ENCODE results near the gene INSIG2.

INSIG2 gene

GRCh38 chr2:118049816-118050140 is 38.5 kb upstream of the INSIG2 start:
- no peak for TF ChIP-seq FOXP2 (optimal IDR thresholded peaks at IDR 0.05; ENCODE audit: borderline replicate concordance, extremely low read depth, extremely low read length, insufficient read depth)
- TF ChIP-seq REST (IDR thresholded peaks at IDR 0.05; ENCODE audit: insufficient read depth in 1 of 2, low read depth in 2 of 2, low read length in 2 of 2), result no peak
- TF ChIP-seq SIN3A (IDR thresholded peaks at IDR 0.05; ENCODE audit: borderline replicate concordance, insufficient read depth, low read length), result no peak
- TF ChIP-seq POLR2AphosphoS5 (IDR thresholded peaks at IDR 0.05; ENCODE audit: low read depth, low read length), result no peak
- no peak for TF ChIP-seq TAF1 (IDR thresholded peaks at IDR 0.05; ENCODE audit: borderline replicate concordance, insufficient read depth, low read length)

- TF ChIP-seq POLR2AphosphoS5 (IDR thresholded peaks at IDR 0.05; ENCODE audit: low read depth, low read length), result no peak
- TF ChIP-seq REST (IDR thresholded peaks at IDR 0.05; ENCODE audit: insufficient read depth in 1 of 2, low read depth in 2 of 2, low read length in 2 of 2), result no peak
- TF ChIP-seq SIN3A (IDR thresholded peaks at IDR 0.05; ENCODE audit: borderline replicate concordance, insufficient read depth, low read length), result no peak
- TF ChIP-seq FOXP2 (optimal IDR thresholded peaks at IDR 0.05; ENCODE audit: borderline replicate concordance, extremely low read depth, extremely low read length, insufficient read depth), result no peak
- TF ChIP-seq TAF1 (IDR thresholded peaks at IDR 0.05; ENCODE audit: borderline replicate concordance, insufficient read depth, low read length), result no peak
Observed at GRCh38 chr2:118050386-118050785, 37.9 kb upstream of the INSIG2 start.

GRCh38 chr2:118050974-118051373 is 37.3 kb upstream of the INSIG2 start:
- TF ChIP-seq TAF1 (IDR thresholded peaks at IDR 0.05; ENCODE audit: borderline replicate concordance, insufficient read depth, low read length) (no peak), FOXP2 (optimal IDR thresholded peaks at IDR 0.05; ENCODE audit: borderline replicate concordance, extremely low read depth, extremely low read length, insufficient read depth) (no peak)

GRCh38 chr2:118051826-118052358 is 36.4 kb upstream of the INSIG2 start:
- no peak for TF ChIP-seq REST (IDR thresholded peaks at IDR 0.05; ENCODE audit: insufficient read depth in 1 of 2, low read depth in 2 of 2, low read length in 2 of 2)
- no peak for TF ChIP-seq TAF1 (IDR thresholded peaks at IDR 0.05; ENCODE audit: borderline replicate concordance, insufficient read depth, low read length)
- no peak for TF ChIP-seq FOXP2 (optimal IDR thresholded peaks at IDR 0.05; ENCODE audit: borderline replicate concordance, extremely low read depth, extremely low read length, insufficient read depth)
- no peak for TF ChIP-seq SIN3A (IDR thresholded peaks at IDR 0.05; ENCODE audit: borderline replicate concordance, insufficient read depth, low read length)
- TF ChIP-seq POLR2AphosphoS5 (IDR thresholded peaks at IDR 0.05; ENCODE audit: low read depth, low read length), result no peak

- TF ChIP-seq FOXP2 (optimal IDR thresholded peaks at IDR 0.05; ENCODE audit: borderline replicate concordance, extremely low read depth, extremely low read length, insufficient read depth) (no peak), TAF1 (IDR thresholded peaks at IDR 0.05; ENCODE audit: borderline replicate concordance, insufficient read depth, low read length) (no peak), POLR2AphosphoS5 (IDR thresholded peaks at IDR 0.05; ENCODE audit: low read depth, low read length) (no peak)
Observed at GRCh38 chr2:118052474-118052873, 35.8 kb upstream of the INSIG2 start.

- no peak for TF ChIP-seq REST (IDR thresholded peaks at IDR 0.05; ENCODE audit: insufficient read depth in 1 of 2, low read depth in 2 of 2, low read length in 2 of 2)
- TF ChIP-seq TAF1 (IDR thresholded peaks at IDR 0.05; ENCODE audit: borderline replicate concordance, insufficient read depth, low read length), result no peak
- no peak for TF ChIP-seq SIN3A (IDR thresholded peaks at IDR 0.05; ENCODE audit: borderline replicate concordance, insufficient read depth, low read length)
- no peak for TF ChIP-seq POLR2AphosphoS5 (IDR thresholded peaks at IDR 0.05; ENCODE audit: low read depth, low read length)
- TF ChIP-seq FOXP2 (optimal IDR thresholded peaks at IDR 0.05; ENCODE audit: borderline replicate concordance, extremely low read depth, extremely low read length, insufficient read depth), result no peak
Observed at GRCh38 chr2:118053681-118054080, 34.6 kb upstream of the INSIG2 start.

All from PFSK-1 (cell line).